RWPE2 (cell line): ENCODE results near the gene TIA1.

ENCODE experiments used
- ATAC-seq: fragments of 200-7000 bp; cut with Tn5 transposase; 3 replicates; pipeline ENCODE4 v1.9.1; 2021; ENCODE audit warnings: low read depth
- DNase-seq: peaks from one replicate; pipeline ENCODE4 v3.0.0-alpha.2; 2020; ENCODE audit warnings: low spot score
- H3K27ac ChIP-seq: fragments of 450-650 bp; 2 replicates; pipeline ENCODE4 v1.5.1; 2017; ENCODE audit warnings: mild to moderate bottlenecking; ENCODE audit not compliant: poor library complexity, severe bottlenecking
- H3K27me3 ChIP-seq: fragments of 250-450 bp; sonication (Bioruptor Pico); 2 replicates; pipeline ENCODE4 v1.5.1; 2021; ENCODE audit warnings: mild to moderate bottlenecking, moderate library complexity; ENCODE audit not compliant: insufficient read depth, poor library complexity, severe bottlenecking
- H3K36me3 ChIP-seq: fragments of 250-450 bp; sonication (Bioruptor Pico); 2 replicates; pipeline ENCODE4 v1.5.1; 2020; ENCODE audit warnings: low read depth, mild to moderate bottlenecking, moderate library complexity
- H3K4me1 ChIP-seq: fragments of 250-450 bp; sonication (Bioruptor Pico); 2 replicates; pipeline ENCODE4 v1.5.1; 2021; ENCODE audit warnings: mild to moderate bottlenecking, moderate library complexity; ENCODE audit not compliant: insufficient read depth, poor library complexity, severe bottlenecking
- H3K4me3 ChIP-seq: fragments of 250-450 bp; sonication (Bioruptor Pico); 2 replicates; pipeline ENCODE4 v1.5.1; 2021; ENCODE audit warnings: mild to moderate bottlenecking, moderate library complexity; ENCODE audit not compliant: severe bottlenecking
- H3K9me3 ChIP-seq: fragments of 250-450 bp; sonication (Bioruptor Pico); 2 replicates; pipeline ENCODE4 v1.5.1; 2021; ENCODE audit warnings: mild to moderate bottlenecking, moderate library complexity; ENCODE audit not compliant: severe bottlenecking
- CTCF ChIP-seq: fragments of 450-650 bp; IDR thresholded peaks from one replicate; pipeline ENCODE4 v1.5.1; 2017; ENCODE audit warnings: mild to moderate bottlenecking, moderate library complexity; ENCODE audit not compliant: poor library complexity, severe bottlenecking

Gene TIA1

GRCh38 chr2:70203086-70203485 is 45.3 kb downstream of the TIA1 start:
- no peaks in the 10 kb centered on the region for H3K9me3 ChIP-seq
- no peak for TF ChIP-seq CTCF
- no peak for DNase-seq
- no peaks in the 10 kb centered on the region for H3K27me3 ChIP-seq
- no peak overlapping the region for H3K4me3 ChIP-seq
- H3K36me3 ChIP-seq: no peaks in the 10 kb centered on the region
- H3K4me1 ChIP-seq: no peaks in the 10 kb centered on the region
- no peak overlapping the region for H3K27ac ChIP-seq
- 0 out of 3 replicates have a peak, but pooled peaks have one; percentile 15 for ATAC-seq

DNA sequence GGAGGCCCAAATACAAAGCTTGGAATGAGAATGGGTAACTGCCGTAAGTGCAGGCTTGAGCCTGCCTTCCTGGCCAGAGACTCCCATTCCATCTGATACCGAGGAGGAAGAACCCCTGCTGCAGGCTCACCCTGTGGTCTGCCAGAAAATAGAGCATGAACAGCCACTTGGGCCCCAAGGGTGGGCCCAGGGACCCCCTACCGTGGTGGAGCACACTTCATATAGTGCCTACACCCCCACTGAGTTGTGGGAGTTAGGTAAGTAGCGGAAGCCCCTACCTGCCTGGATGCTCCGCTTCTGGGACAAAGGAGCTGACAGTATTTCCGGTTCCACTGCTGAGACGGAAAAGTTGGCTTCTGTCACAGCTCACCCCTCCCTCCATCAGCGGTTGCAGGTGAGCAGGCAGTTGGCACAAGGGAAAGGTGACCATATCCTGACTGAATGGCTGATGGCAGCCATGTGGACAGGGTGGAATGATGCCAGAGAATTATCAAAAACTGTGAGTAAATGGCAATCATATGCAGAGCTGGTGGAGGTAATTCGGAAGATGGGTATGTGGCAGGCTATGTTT is 46.1 kb downstream of the TIA1 start:
- H3K36me3 ChIP-seq: no peaks in the 10 kb centered on the region
- no peak overlapping the region for H3K27ac ChIP-seq
- H3K27me3 ChIP-seq: no peaks in the 10 kb centered on the region
- no peak for TF ChIP-seq CTCF
- no peak overlapping the region for H3K4me3 ChIP-seq
- no peaks in the 10 kb centered on the region for H3K4me1 ChIP-seq
- no peak for DNase-seq
- ATAC-seq: 0 out of 3 replicates have a peak, but pooled peaks have one; percentile 11
- H3K9me3 ChIP-seq: no peaks in the 10 kb centered on the region

- no peak; the same call in 2 of the 3 replicates for ATAC-seq
- H3K4me3 ChIP-seq: no peak overlapping the region
- TF ChIP-seq CTCF: no peak
- no peak overlapping the region for H3K27ac ChIP-seq
- H3K4me1 ChIP-seq: no peaks in the 10 kb centered on the region
- no peaks in the 10 kb centered on the region for H3K36me3 ChIP-seq
- no peak for DNase-seq
- H3K27me3 ChIP-seq: no peaks in the 10 kb centered on the region
- no peaks in the 10 kb centered on the region for H3K9me3 ChIP-seq
Observed at GRCh38 chr2:70201831-70202230, 46.6 kb downstream of the TIA1 start.

DNA sequence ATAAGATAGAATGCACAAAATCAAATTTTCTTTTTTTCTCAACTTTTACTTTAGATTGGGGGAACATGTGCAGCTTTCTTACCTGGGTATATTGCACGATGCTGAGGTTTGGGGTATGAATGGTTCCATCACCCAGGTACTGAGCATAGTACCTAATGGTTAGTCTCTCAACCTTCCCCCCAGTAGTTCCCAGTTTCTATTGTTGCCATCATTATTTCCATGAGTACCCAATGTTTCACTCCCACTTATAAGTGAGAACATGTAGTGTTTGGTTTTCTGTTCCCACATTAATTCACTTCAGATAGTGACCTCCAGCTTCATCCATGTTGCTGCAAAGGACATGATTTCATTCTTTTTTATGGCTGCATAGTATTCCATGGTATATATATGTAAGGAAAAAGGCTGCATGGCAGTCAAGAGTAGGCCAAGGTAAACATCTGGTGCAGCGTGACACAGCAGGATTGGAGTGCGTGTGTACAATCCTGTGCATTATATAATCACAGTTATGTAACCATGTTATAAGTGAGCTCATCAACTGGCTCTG is 47.1 kb downstream of the TIA1 start:
- TF ChIP-seq CTCF: no peak
- Histone ChIP-seq H3K4me1 (no peaks in the 10 kb centered on the region), H3K27me3 (no peaks in the 10 kb centered on the region), H3K4me3 (no peak overlapping the region), H3K9me3 (no peaks in the 10 kb centered on the region), H3K27ac (no peak overlapping the region), H3K36me3 (no peaks in the 10 kb centered on the region)
- DNase-seq (no peak), ATAC-seq (no peak)

DNA sequence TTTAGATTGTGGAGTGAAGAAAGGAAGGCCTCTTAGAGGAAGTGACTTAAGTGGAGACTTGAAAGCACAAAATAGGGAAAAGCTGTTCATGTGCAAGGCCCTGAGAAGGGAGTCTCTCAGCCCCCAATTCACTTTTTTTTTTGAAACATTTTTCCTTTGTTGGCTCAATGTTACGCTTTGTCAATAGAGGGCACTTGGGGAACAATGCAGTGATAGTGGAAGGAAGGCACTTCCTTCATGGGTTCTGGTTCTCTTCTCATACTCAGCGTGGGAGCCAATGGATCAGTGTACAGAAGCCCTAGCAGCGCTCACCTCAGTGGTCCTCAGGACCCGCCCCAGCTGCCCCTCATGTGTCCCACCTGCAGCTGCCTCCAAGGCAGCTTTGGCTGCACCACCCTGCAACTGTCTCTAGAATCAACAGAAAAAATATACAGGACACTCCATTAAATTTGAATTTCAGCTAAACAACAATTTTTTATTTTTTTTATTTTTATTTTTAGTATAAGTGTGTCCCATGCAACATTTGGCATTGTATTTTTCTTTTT is 49.0 kb downstream of the TIA1 start:
- TF ChIP-seq CTCF: no peak
- Histone ChIP-seq H3K27me3 (no peaks in the 10 kb centered on the region), H3K9me3 (no peaks in the 10 kb centered on the region), H3K27ac (no peak overlapping the region), H3K4me1 (no peaks in the 10 kb centered on the region), H3K36me3 (no peaks in the 10 kb centered on the region), H3K4me3 (no peak overlapping the region)
- DNase-seq: no peak
- ATAC-seq: no peak
